IMR-90 (cell line): ENCODE results near the gene CCT7. TPM values are rescaled to one million over a fixed set of nuclear protein-coding genes. Genes with fewer than 3 reads are reported as not detected.

Experiments used
- ATAC-seq: fragments of 200-7000 bp; cut with Tn5 transposase; 2 replicates; pipeline ENCODE4 v1.9.1; 2020; ENCODE audit warnings: low read depth, mild to moderate bottlenecking, moderate library complexity
- BruUV-seq: library from RNA; stranded (reverse); fragments of 400-500 nt; replicated peaks from 2 replicates; lab custom pipeline; 2021; lab: Mats Ljungman, UMichigan
- CTCF ChIA-PET: fragments of 300-600 bp; formaldehyde crosslinking; extraction: SDS; loops from one replicate; lab custom pipeline; 2021; ENCODE audit warnings: antibody characterized with exemption; lab: Yijun Ruan, JAX
- POLR2A ChIA-PET: fragments of 300-600 bp; sonication (Branson Sonifier 250); formaldehyde crosslinking; loops from one replicate; lab custom pipeline; 2022; ENCODE audit warnings: antibody characterized with exemption; ENCODE audit not compliant: unreplicated experiment; lab: Charles Lee
- DNase-seq: peaks from one replicate; pipeline ENCODE4 v3.0.0; 2013
- H2AFZ ChIP-seq: replicated peaks from 2 replicates; pipeline ENCODE3; 2013; ENCODE audit warnings: low read length, mild to moderate bottlenecking; ENCODE audit not compliant: poor library complexity
- H2AK5ac ChIP-seq: 2 replicates; pipeline ENCODE4 v1.6.1; 2013; ENCODE audit warnings: low read depth, low read length, inconsistent platforms
- H2AK9ac ChIP-seq: replicated peaks from 2 replicates; pipeline ENCODE3; 2013; ENCODE audit warnings: mild to moderate bottlenecking, low read depth, low read length, moderate library complexity; ENCODE audit not compliant: poor library complexity
- H2BK120ac ChIP-seq: 2 replicates; pipeline ENCODE4 v1.6.1; 2013; ENCODE audit warnings: low read depth, low read length, inconsistent platforms
- H2BK15ac ChIP-seq: 3 replicates; pipeline ENCODE4 v1.6.1; 2013; ENCODE audit warnings: low read depth, low read length, inconsistent platforms
- H2BK20ac ChIP-seq: 2 replicates; pipeline ENCODE4 v1.6.1; 2013; ENCODE audit warnings: low read depth, mild to moderate bottlenecking, inconsistent platforms, low read length, moderate library complexity
- H2BK5ac ChIP-seq: 2 replicates; pipeline ENCODE4 v1.6.1; 2013; ENCODE audit warnings: mild to moderate bottlenecking, low read depth, low read length, inconsistent platforms; ENCODE audit not compliant: poor library complexity, severe bottlenecking
- H3K14ac ChIP-seq: replicated peaks from 2 replicates; pipeline ENCODE4 v1.6.1; 2013; ENCODE audit warnings: low read depth, low read length, inconsistent platforms
- H3K18ac ChIP-seq: 2 replicates; pipeline ENCODE4 v1.6.1; 2013; ENCODE audit warnings: low read depth, low read length, control low read depth
- H3K23ac ChIP-seq: 2 replicates; pipeline ENCODE4 v1.6.1; 2013; ENCODE audit warnings: low read depth, low read length, inconsistent platforms
- H3K27ac ChIP-seq: 2 replicates; pipeline ENCODE4 v1.5.1; 2013; ENCODE audit warnings: mild to moderate bottlenecking, control low read depth, low read length; ENCODE audit not compliant: insufficient read depth
- H3K27me3 ChIP-seq: 2 replicates; pipeline ENCODE4 v1.6.1; 2013; ENCODE audit warnings: low read length; ENCODE audit not compliant: control insufficient read depth, insufficient read depth
- H3K36me3 ChIP-seq: 2 replicates; pipeline ENCODE4 v1.6.1; 2013; ENCODE audit warnings: low read length, mixed read lengths; ENCODE audit not compliant: control insufficient read depth, insufficient read depth
- H3K4ac ChIP-seq: 2 replicates; pipeline ENCODE4 v1.6.1; 2013; ENCODE audit warnings: low read depth, low read length, inconsistent platforms
- H3K4me1 ChIP-seq: 2 replicates; pipeline ENCODE4 v1.6.1; 2013; ENCODE audit warnings: low read length, mixed read lengths; ENCODE audit not compliant: control insufficient read depth, insufficient read depth
- H3K4me2 ChIP-seq: 2 replicates; pipeline ENCODE4 v1.6.1; 2013; ENCODE audit warnings: low read depth, mild to moderate bottlenecking, control low read depth, low read length, moderate library complexity
- H3K4me3 ChIP-seq: 2 replicates; pipeline ENCODE4 v1.5.1; 2013; ENCODE audit warnings: low read depth, mild to moderate bottlenecking, control low read depth, low read length, moderate library complexity; ENCODE audit not compliant: insufficient read depth
- H3K56ac ChIP-seq: 2 replicates; pipeline ENCODE4 v1.6.1; 2013; ENCODE audit warnings: low read length, inconsistent platforms; ENCODE audit not compliant: insufficient read depth; ENCODE audit errors: extremely low read depth
- H3K79me1 ChIP-seq, 2 experiments: 2 replicates each; pipeline ENCODE4 v1.6.1; 2013; ENCODE audit warnings: low read length in 2 of 2, inconsistent platforms in 1 of 2, low read depth in 1 of 2
- H3K9ac ChIP-seq: 2 replicates; pipeline ENCODE4 v1.6.1; 2013; ENCODE audit warnings: low read depth, low read length, control low read depth
- H3K9me1 ChIP-seq: 2 replicates; pipeline ENCODE4 v1.6.1; 2013; ENCODE audit warnings: low read length, inconsistent platforms; ENCODE audit not compliant: insufficient read depth
- H3K9me3 ChIP-seq: 2 replicates; pipeline ENCODE4 v1.6.1; 2013; ENCODE audit warnings: low read length; ENCODE audit not compliant: control insufficient read depth, insufficient read depth
- H4K20me1 ChIP-seq: 2 replicates; pipeline ENCODE4 v1.6.1; 2013; ENCODE audit warnings: low read length, inconsistent platforms; ENCODE audit not compliant: insufficient read depth
- H4K5ac ChIP-seq: 2 replicates; pipeline ENCODE4 v1.6.1; 2013; ENCODE audit warnings: mild to moderate bottlenecking, low read depth, low read length, control low read depth
- H4K8ac ChIP-seq, 2 experiments: 2 replicates each; pipeline ENCODE4 v1.6.1; 2013; ENCODE audit warnings: low read depth in 2 of 2, low read length in 2 of 2, control low read depth in 1 of 2, inconsistent platforms in 1 of 2
- H4K91ac ChIP-seq: 2 replicates; pipeline ENCODE4 v1.6.1; 2013; ENCODE audit warnings: low read depth, low read length, inconsistent platforms; ENCODE audit not compliant: insufficient read depth
- BHLHE40 ChIP-seq: fragments of 150-350 bp; IDR thresholded peaks from 2 replicates; pipeline ENCODE4 v1.6.1; 2016; ENCODE audit warnings: mild to moderate bottlenecking, low read depth, low read length
- CEBPB ChIP-seq: IDR thresholded peaks from 2 replicates; pipeline ENCODE4 v1.6.1; 2012; ENCODE audit warnings: low read depth, low read length, improper control_type of control experiment
- FOS ChIP-seq: fragments of 150-350 bp; IDR thresholded peaks from 2 replicates; pipeline ENCODE4 v1.6.1; 2016; ENCODE audit warnings: low read depth, low read length
- MAFK ChIP-seq: IDR thresholded peaks from 2 replicates; pipeline ENCODE4 v1.6.1; 2012; ENCODE audit warnings: low read depth, low read length, improper control_type of control experiment
- MXI1 ChIP-seq: IDR thresholded peaks from 2 replicates; pipeline ENCODE4 v1.6.1; 2012; ENCODE audit warnings: low read depth, mild to moderate bottlenecking, low read length, moderate library complexity, borderline replicate concordance
- NFE2L2 ChIP-seq: fragments of 150-350 bp; IDR thresholded peaks from 2 replicates; pipeline ENCODE4 v1.6.1; 2016; ENCODE audit warnings: low read depth, mild to moderate bottlenecking, low read length
- POLR2A ChIP-seq: IDR thresholded peaks from 2 replicates; pipeline ENCODE4 v1.6.1; 2012; ENCODE audit warnings: mild to moderate bottlenecking, low read depth, low read length
- RCOR1 ChIP-seq: IDR thresholded peaks from 2 replicates; pipeline ENCODE4 v1.6.1; 2012; ENCODE audit warnings: mild to moderate bottlenecking, low read length, improper control_type of control experiment; ENCODE audit not compliant: insufficient replicate concordance
- RFX5 ChIP-seq: IDR thresholded peaks from 2 replicates; pipeline ENCODE4 v1.8.0; 2012; ENCODE audit warnings: low read depth, mild to moderate bottlenecking, low read length, moderate library complexity
- SMC3 ChIP-seq: fragments of 150-350 bp; IDR thresholded peaks from 2 replicates; pipeline ENCODE4 v1.6.1; 2016; ENCODE audit warnings: low read depth, mild to moderate bottlenecking, antibody characterized with exemption, low read length, moderate library complexity
- WGBS, 2 experiments: methylation state at CpG; one replicate each; pipeline versions ENCODE4 v1.1.5 to v1.1.7; 2013; ENCODE audit warnings: missing lambda C conversion rate in 2 of 2; ENCODE audit not compliant: insufficient read length in 1 of 2; ENCODE audit errors: extremely low coverage in 2 of 2; 5-methylcytosine and 5-hydroxymethylcytosine counted together
- dilution Hi-C: fragments of 300-500 bp; cut with HindIII; formaldehyde crosslinking; loops from one replicate; pipeline ENCODE4 v1.14.3; 2018; ENCODE audit warnings: low sequenced_read_pairs; ENCODE audit not compliant: unreplicated experiment
- in situ Hi-C: fragments of 300-500 bp; cut with MboI; formaldehyde crosslinking; loops from 3 replicates; pipeline ENCODE4 v1.14.3; 2019; ENCODE audit warnings: low sequenced_read_pairs, inconsistent platforms, mixed read lengths
- intact Hi-C: fragments of 100-400 bp; cut with micrococcal nuclease; formaldehyde crosslinking; loops from 2 replicates; pipeline ENCODE4 v1.10.0; 2022
- polyA plus RNA-seq, 3 experiments: library from polyadenylated mRNA; depleted of rRNA; stranded (reverse); fragments of >200 nt; gene quantifications; 2 replicates each; pipeline ENCODE4 v1.2.3, GENCODE V29; 2012; ENCODE audit warnings: low replicate concordance in 1 of 3
- total RNA-seq: library from RNA; depleted of rRNA; stranded (reverse); fragments of >200 nt; gene quantifications from 2 replicates; pipeline ENCODE4 v1.2.3, GENCODE V29; 2012
- TF ChIP-seq, protein P1 (sequence below): fragments of 150-350 bp; IDR thresholded peaks from 2 replicates; pipeline ENCODE4 v1.6.1; 2016; ENCODE audit warnings: low read depth, mild to moderate bottlenecking, low read length, moderate library complexity, borderline replicate concordance
- TF ChIP-seq, protein P2 (sequence below): fragments of 150-350 bp; IDR thresholded peaks from 2 replicates; pipeline ENCODE4 v1.6.1; 2017; ENCODE audit warnings: mild to moderate bottlenecking, antibody characterized with exemption, low read length, low read depth
- TF ChIP-seq, protein P3 (sequence below): conservative IDR thresholded peaks from 2 replicates; pipeline ENCODE4 v1.5.1; 2012; ENCODE audit warnings: mild to moderate bottlenecking, low read depth, low read length, improper control_type of control experiment

The CCT7 gene
- total and polyA plus RNA-seq, 2 of the 4 experiments (the other 2 are of a cell fraction), result 321 to 575 TPM

DNA sequence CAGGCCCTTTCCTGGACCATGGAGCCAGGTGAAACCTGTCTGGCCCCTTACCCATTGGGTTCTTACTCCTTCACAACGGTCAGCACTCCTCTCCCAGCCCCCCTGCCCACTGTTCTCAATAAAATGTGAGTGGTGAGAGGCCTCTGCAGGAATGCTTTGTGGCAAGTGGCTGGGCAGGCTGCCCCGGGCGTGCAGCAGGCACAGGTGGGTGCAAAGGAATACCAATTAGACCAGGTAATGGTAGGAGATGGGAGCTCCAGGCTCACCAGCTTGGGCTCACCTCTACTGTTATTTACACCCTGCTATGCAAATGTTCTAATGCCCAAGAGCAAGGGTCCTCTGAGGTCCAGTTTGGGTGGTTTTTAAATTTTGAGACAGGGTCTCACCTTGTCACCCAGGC, 7.0 kb upstream of the CCT7 start:
- Histone ChIP-seq H3K9me3 (no peaks in the 10 kb centered on the region), H2AFZ (no peak overlapping the region), H2BK5ac (no peak overlapping the region), H3K9ac (no peak overlapping the region), H2AK5ac (no peak overlapping the region), H3K23ac (no peak overlapping the region), H3K27me3 (no peaks in the 10 kb centered on the region), H3K9me1 (peaks cover under 1% of the 10 kb centered on the region; the same call in 1 of the 2 replicates), H2BK20ac (no peak overlapping the region), H2BK15ac (no peak overlapping the region), H3K56ac (no peak overlapping the region), H3K4me1 (no peaks in the 10 kb centered on the region), H4K91ac (no peak overlapping the region), H2AK9ac (peak overlapping the region; percentile 63), H3K27ac (no peak overlapping the region), H3K4ac (no peak overlapping the region), H3K36me3 (peaks cover 29% of the 10 kb centered on the region), H4K5ac (no peak overlapping the region), H4K20me1 (no peaks in the 10 kb centered on the region), H3K18ac (no peak overlapping the region), H3K4me2 (no peak overlapping the region), H4K8ac (no peak overlapping the region), H3K14ac (no peak overlapping the region), H3K79me1 (no peaks in the 10 kb centered on the region), H2BK120ac (no peak overlapping the region), H3K4me3 (no peak overlapping the region)
- in situ Hi-C loops, result no loop called here
- intact Hi-C loops, result no loop called here
- CTCF ChIA-PET, result no interaction called here
- no CpG with 5 or more reads among the region's 3 CpGs for WGBS, 2 experiments
- BruUV-seq, result no TSS peak
- no peak for DNase-seq
- no peak for ATAC-seq
- no peak for TF ChIP-seq MXI1
- TF ChIP-seq BHLHE40, result no peak
- TF ChIP-seq SMC3, result no peak
- TF ChIP-seq, protein P1, sequence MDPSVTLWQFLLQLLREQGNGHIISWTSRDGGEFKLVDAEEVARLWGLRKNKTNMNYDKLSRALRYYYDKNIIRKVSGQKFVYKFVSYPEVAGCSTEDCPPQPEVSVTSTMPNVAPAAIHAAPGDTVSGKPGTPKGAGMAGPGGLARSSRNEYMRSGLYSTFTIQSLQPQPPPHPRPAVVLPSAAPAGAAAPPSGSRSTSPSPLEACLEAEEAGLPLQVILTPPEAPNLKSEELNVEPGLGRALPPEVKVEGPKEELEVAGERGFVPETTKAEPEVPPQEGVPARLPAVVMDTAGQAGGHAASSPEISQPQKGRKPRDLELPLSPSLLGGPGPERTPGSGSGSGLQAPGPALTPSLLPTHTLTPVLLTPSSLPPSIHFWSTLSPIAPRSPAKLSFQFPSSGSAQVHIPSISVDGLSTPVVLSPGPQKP, result no peak
- no peak for TF ChIP-seq POLR2A
- TF ChIP-seq RFX5, result no peak
- no peak for TF ChIP-seq MAFK
- no peak for TF ChIP-seq FOS
- TF ChIP-seq NFE2L2, result no peak
- TF ChIP-seq CEBPB, result no peak
- TF ChIP-seq RCOR1, result no peak
- TF ChIP-seq, protein P2, sequence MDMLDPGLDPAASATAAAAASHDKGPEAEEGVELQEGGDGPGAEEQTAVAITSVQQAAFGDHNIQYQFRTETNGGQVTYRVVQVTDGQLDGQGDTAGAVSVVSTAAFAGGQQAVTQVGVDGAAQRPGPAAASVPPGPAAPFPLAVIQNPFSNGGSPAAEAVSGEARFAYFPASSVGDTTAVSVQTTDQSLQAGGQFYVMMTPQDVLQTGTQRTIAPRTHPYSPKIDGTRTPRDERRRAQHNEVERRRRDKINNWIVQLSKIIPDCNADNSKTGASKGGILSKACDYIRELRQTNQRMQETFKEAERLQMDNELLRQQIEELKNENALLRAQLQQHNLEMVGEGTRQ, result no peak
- TF ChIP-seq, protein P3, sequence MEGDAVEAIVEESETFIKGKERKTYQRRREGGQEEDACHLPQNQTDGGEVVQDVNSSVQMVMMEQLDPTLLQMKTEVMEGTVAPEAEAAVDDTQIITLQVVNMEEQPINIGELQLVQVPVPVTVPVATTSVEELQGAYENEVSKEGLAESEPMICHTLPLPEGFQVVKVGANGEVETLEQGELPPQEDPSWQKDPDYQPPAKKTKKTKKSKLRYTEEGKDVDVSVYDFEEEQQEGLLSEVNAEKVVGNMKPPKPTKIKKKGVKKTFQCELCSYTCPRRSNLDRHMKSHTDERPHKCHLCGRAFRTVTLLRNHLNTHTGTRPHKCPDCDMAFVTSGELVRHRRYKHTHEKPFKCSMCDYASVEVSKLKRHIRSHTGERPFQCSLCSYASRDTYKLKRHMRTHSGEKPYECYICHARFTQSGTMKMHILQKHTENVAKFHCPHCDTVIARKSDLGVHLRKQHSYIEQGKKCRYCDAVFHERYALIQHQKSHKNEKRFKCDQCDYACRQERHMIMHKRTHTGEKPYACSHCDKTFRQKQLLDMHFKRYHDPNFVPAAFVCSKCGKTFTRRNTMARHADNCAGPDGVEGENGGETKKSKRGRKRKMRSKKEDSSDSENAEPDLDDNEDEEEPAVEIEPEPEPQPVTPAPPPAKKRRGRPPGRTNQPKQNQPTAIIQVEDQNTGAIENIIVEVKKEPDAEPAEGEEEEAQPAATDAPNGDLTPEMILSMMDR, result no peak
- POLR2A ChIA-PET, result no interaction called here
- dilution Hi-C loops, result no loop called here
